Measurements from ENCODE around the gene PSMC1. TPM values are rescaled to one million over a fixed set of nuclear protein-coding genes. Genes with fewer than 3 reads are reported as not detected.

PSMC1 gene
- total and polyA plus RNA-seq, 11 donors, result 113 to 378 (median 126) TPM

DNA sequence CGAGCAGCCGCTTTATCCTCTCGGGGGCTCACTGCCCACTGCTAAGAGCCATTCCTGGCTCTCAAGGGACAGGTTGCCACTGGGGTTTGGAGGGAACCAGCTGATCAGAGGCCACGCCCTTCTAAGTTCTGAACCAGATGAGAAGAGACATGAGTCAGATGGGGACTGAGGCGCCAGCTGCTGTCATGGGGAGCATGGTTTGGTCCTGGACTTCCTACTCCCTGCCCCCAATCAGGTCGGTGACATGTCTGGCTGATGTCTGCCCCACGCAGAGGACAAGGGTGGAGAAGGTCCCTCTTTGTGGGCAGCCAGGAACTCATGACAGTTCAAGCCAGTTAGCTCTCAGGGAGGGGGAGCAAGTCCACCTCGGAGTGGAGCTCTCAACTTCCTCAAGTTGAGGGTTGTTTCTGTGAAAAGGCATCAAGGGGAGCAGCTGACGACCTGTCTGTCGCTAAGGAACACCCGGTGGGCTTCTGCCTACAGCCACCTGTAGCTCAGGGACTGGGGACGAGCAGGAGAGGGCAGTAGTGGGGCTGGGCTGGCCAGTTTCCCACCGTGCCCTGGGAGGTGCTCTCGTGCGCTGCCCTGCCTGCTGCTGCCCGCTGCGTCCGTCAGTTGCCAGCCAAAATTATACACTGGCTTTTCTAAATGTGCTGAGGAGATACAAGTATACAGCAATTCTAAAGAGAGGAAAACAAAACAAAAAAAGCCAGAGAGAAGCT lies 20.5 kb downstream of the PSMC1 start:
- Histone ChIP-seq H3K27ac (no peak overlapping the region), H3K4me1 (peaks cover 0 to 18% (median 9%) of the 10 kb centered on the region in 12 donors), H3K36me3 (peaks cover 0 to 78% (median 65%) of the 10 kb centered on the region in 9 donors), H3K27me3 (no peaks in the 10 kb centered on the region), H3K4me3 (no peak overlapping the region), H3K9me3 (no peaks in the 10 kb centered on the region)
- DNase-seq (no peak), ATAC-seq (no peak)
- 81 to 84% (median 83%) methylated on average over 17 to 18 of the region's 18 CpGs for WGBS, 4 donors
- intact Hi-C loops (cut with DNase I), result no loop called here
- no peak for TF ChIP-seq POLR2A (IDR thresholded peaks at IDR 0.05)
- TF ChIP-seq, protein P1, sequence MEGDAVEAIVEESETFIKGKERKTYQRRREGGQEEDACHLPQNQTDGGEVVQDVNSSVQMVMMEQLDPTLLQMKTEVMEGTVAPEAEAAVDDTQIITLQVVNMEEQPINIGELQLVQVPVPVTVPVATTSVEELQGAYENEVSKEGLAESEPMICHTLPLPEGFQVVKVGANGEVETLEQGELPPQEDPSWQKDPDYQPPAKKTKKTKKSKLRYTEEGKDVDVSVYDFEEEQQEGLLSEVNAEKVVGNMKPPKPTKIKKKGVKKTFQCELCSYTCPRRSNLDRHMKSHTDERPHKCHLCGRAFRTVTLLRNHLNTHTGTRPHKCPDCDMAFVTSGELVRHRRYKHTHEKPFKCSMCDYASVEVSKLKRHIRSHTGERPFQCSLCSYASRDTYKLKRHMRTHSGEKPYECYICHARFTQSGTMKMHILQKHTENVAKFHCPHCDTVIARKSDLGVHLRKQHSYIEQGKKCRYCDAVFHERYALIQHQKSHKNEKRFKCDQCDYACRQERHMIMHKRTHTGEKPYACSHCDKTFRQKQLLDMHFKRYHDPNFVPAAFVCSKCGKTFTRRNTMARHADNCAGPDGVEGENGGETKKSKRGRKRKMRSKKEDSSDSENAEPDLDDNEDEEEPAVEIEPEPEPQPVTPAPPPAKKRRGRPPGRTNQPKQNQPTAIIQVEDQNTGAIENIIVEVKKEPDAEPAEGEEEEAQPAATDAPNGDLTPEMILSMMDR (IDR thresholded peaks at IDR 0.05), result no peak

DNA sequence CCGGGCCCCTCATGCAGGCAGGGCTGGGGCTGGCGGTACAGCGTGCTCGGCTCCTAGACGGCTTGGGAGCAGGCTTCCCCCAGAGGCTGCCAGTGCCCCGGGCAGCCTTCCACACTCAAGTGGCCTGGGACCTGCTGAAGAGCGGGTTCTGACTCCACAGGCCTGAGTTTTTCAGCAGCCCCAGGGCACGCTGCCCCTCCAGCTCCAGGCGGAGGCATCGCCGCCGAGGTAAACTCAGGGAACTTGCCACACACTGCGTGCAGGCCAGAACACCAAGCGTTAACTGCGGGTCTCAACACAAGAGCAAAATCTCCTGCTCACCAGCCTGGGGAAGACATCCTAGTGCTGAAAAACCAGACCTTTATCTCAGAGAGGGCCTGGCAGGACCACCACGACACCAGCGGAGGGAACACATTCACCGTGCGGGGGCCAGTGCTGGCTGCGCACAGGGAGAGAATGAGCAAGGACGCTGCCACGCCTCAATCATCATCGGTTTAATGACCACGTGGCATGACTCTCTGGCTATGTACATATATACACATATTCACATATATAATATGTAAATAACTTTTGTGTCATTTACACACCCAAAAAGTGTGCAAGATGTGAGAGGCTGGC lies 21.3 kb downstream of the PSMC1 start:
- Histone ChIP-seq H3K9me3 (no peaks in the 10 kb centered on the region), H3K27me3 (no peaks in the 10 kb centered on the region), H3K27ac (no peak overlapping the region), H3K36me3 (peaks cover 0 to 80% (median 67%) of the 10 kb centered on the region in 9 donors), H3K4me3 (no peak overlapping the region), H3K4me1 (peaks cover 0 to 18% (median 9%) of the 10 kb centered on the region in 12 donors)
- no peak for DNase-seq
- ATAC-seq, result no peak
- intact Hi-C loops (cut with DNase I), result no loop called here
- WGBS, 4 donors, result 89 to 94% (median 91%) methylated on average over 13 to 24 of the region's 24 CpGs
- TF ChIP-seq POLR2A (IDR thresholded peaks at IDR 0.05), result no peak
- TF ChIP-seq, protein P1 (IDR thresholded peaks at IDR 0.05), result no peak

DNA sequence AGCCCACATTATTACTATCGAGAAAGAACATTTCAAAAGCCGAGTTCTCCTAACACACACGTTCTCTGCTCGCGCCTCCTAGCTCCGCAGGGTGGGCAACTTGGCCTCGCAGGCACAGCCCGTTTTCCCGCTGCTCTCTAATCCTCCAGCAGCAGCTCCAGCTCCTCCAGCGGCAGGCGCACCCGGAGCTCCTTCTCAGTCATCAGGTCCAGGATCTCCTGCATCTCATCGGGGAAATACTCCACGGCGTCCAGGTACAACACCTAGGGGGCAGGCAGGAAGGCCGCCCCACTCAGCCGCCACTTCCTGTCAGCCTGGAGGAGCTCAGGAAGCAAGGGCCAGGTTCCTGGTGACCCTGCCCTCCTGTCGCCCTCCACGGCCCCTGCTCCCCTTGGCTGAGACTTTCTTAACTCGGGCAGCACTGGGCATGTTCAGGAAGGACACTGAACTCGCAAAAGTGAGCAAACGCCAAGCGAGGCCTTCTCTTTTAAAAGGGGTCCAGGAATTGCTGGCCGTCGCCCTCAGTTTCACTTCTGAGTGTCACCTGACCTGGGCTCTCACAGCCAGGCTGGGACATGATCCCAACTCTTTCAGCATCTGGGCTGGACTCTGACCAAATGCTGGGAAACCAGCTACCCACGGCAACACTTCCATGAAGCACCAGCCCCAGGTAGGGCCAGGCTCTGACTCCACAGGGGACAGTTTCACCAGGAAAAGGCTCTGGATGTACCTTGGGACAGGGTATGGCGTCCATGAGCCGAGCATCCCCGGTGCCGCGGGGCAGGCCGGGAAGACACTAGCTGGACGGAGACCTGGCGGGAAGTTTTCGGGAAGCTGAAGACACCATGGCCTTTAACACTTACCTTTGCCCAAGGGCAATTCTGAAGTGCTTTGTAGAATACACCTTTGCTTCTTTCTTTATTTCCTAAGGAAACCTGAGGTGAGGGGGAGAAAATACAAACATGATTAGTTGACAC lies 22.1 kb downstream of the PSMC1 start:
- no peaks in the 10 kb centered on the region for H3K27me3 ChIP-seq
- H3K27ac ChIP-seq, result peak overlapping the region in 3 of 12 donors; percentile 3 to 27 (median 23)
- ATAC-seq (peak; percentile 5 to 15 (median 10)), DNase-seq (no peak)
- peaks cover 0 to 80% (median 67%) of the 10 kb centered on the region in 9 donors for H3K36me3 ChIP-seq
- intact Hi-C loops (cut with DNase I), result no loop called here
- no peak overlapping the region for H3K4me3 ChIP-seq
- no peaks in the 10 kb centered on the region for H3K9me3 ChIP-seq
- TF ChIP-seq, protein P1 (IDR thresholded peaks at IDR 0.05), result no peak
- no peak for TF ChIP-seq POLR2A (IDR thresholded peaks at IDR 0.05)
- WGBS, 4 donors, result 83 to 87% (median 86%) methylated on average over 22 to 35 of the region's 35 CpGs
- H3K4me1 ChIP-seq, result peaks cover 0 to 17% (median 9%) of the 10 kb centered on the region in 12 donors
